H1 (cell line): ENCODE measurements around the gene ILF2. TPM values are rescaled to one million over a fixed set of nuclear protein-coding genes. Genes with fewer than 3 reads are reported as not detected.

Experiments used
- CTCF ChIA-PET: fragments of 300-600 bp; sonication (Branson Sonifier 250); formaldehyde crosslinking; loops from one replicate; lab custom pipeline; 2021; ENCODE audit not compliant: partially characterized antibody; lab: Charles Lee
- POLR2A ChIA-PET: fragments of 300-600 bp; sonication (Branson Sonifier 250); formaldehyde crosslinking; loops from one replicate; lab custom pipeline; 2021; ENCODE audit warnings: inconsistent platforms; ENCODE audit not compliant: partially characterized antibody; lab: Charles Lee
- DNase-seq, 2 experiments: peaks; one replicate each; pipeline versions ENCODE4 v3.0.0 to v3.0.0-alpha.2; 2010 to 2022; ENCODE audit warnings: low spot score in 2 of 2, low read depth in 1 of 2, mixed read lengths in 1 of 2
- FAIRE-seq: peaks from 2 replicates; lab custom pipeline; 2011; peaks lifted over from hg19 to GRCh38; lab: Jason Lieb, UNC
- H2AFZ ChIP-seq: 2 replicates; pipeline ENCODE4 v1.8.1; 2012; ENCODE audit warnings: low read length, inconsistent platforms
- H2AK5ac ChIP-seq: 2 replicates; pipeline ENCODE4 v1.6.1; 2013; ENCODE audit warnings: low read depth, low read length
- H2BK120ac ChIP-seq: replicated peaks from 2 replicates; pipeline ENCODE3; 2013; ENCODE audit warnings: low read depth, low read length, inconsistent platforms
- H2BK12ac ChIP-seq: 2 replicates; pipeline ENCODE4 v1.6.1; 2013; ENCODE audit warnings: low read depth, low read length
- H2BK15ac ChIP-seq: 2 replicates; pipeline ENCODE4 v1.6.1; 2013; ENCODE audit warnings: low read length
- H2BK20ac ChIP-seq: 2 replicates; pipeline ENCODE4 v1.6.1; 2013; ENCODE audit warnings: low read length
- H2BK5ac ChIP-seq: 2 replicates; pipeline ENCODE4 v1.6.1; 2013; ENCODE audit warnings: low read depth, low read length
- H3K14ac ChIP-seq: 2 replicates; pipeline ENCODE4 v1.6.1; 2013; ENCODE audit warnings: inconsistent platforms; ENCODE audit not compliant: insufficient read length
- H3K18ac ChIP-seq: 2 replicates; pipeline ENCODE4 v1.6.1; 2013; ENCODE audit warnings: low read length; ENCODE audit errors: extremely low read depth
- H3K23ac ChIP-seq: 2 replicates; pipeline ENCODE4 v1.6.1; 2013; ENCODE audit warnings: inconsistent platforms; ENCODE audit not compliant: insufficient read length
- H3K23me2 ChIP-seq: 2 replicates; pipeline ENCODE4 v1.6.1; 2013; ENCODE audit warnings: low read depth, low read length
- H3K27ac ChIP-seq: 2 replicates; pipeline ENCODE4 v1.6.1; 2011; ENCODE audit warnings: low read depth, low read length, inconsistent platforms
- H3K27me3 ChIP-seq, 4 experiments: replicated peaks in 1 of 4; 1 replicate in 1 of 4; 2 replicates in 3 of 4; pipeline versions ENCODE4 v1.6.1 to v1.8.1; 2011 to 2013; ENCODE audit warnings: low read length in 3 of 4, mild to moderate bottlenecking in 3 of 4, inconsistent platforms in 2 of 4, mixed read lengths in 2 of 4, moderate library complexity in 1 of 4; ENCODE audit not compliant: control insufficient read depth in 3 of 4, insufficient read depth in 3 of 4; ENCODE audit errors: extremely low read depth in 1 of 4
- H3K36me3 ChIP-seq, 4 experiments: 2 replicates each; pipeline versions ENCODE4 v1.6.1 to v1.8.1; 2011 to 2013; ENCODE audit warnings: mild to moderate bottlenecking in 4 of 4, low read length in 3 of 4, moderate library complexity in 2 of 4, control low read depth in 1 of 4, inconsistent platforms in 1 of 4; ENCODE audit not compliant: insufficient read depth in 4 of 4, control insufficient read depth in 2 of 4
- H3K4ac ChIP-seq: replicated peaks from 2 replicates; pipeline ENCODE3; 2013; ENCODE audit warnings: low read length, low read depth, mixed read lengths, inconsistent platforms; ENCODE audit not compliant: insufficient read length
- H3K4me1 ChIP-seq, 4 experiments: replicated peaks in 1 of 4; 1 replicate in 1 of 4; 2 replicates in 3 of 4; pipeline versions ENCODE4 v1.6.1 to v1.8.1; 2011 to 2013; ENCODE audit warnings: low read length in 3 of 4, inconsistent platforms in 2 of 4, mixed read lengths in 1 of 4; ENCODE audit not compliant: insufficient read depth in 4 of 4, control insufficient read depth in 3 of 4
- H3K4me2 ChIP-seq, 2 experiments: 2 replicates each; pipeline versions ENCODE4 v1.6.1 to v1.8.1; 2011 to 2013; ENCODE audit warnings: low read depth in 2 of 2, low read length in 2 of 2, control low read depth in 1 of 2, inconsistent platforms in 1 of 2, mild to moderate bottlenecking in 1 of 2; ENCODE audit not compliant: insufficient read depth in 1 of 2
- H3K4me3 ChIP-seq, 4 experiments: fragments of 200-600, 300-600 bp in 1 of 4; sonication (generic), shearing (Covaris generic), sonication (Bioruptor Twin) in 1 of 4; 2 replicates each; pipeline versions ENCODE4 v1.5.1 to v1.8.1; 2011 to 2016; ENCODE audit warnings: low read length in 4 of 4, low read depth in 3 of 4, control low read depth in 2 of 4, inconsistent platforms in 2 of 4, mild to moderate bottlenecking in 2 of 4, mixed read lengths in 1 of 4, moderate library complexity in 1 of 4; ENCODE audit not compliant: insufficient read depth in 2 of 4; ENCODE audit errors: extremely low read depth in 1 of 4
- H3K56ac ChIP-seq: replicated peaks from 2 replicates; pipeline ENCODE3; 2013; ENCODE audit warnings: low read depth, mild to moderate bottlenecking, mixed read lengths, low read length, inconsistent platforms; ENCODE audit not compliant: insufficient read length
- H3K79me1 ChIP-seq: 2 replicates; pipeline ENCODE4 v1.6.1; 2013; ENCODE audit warnings: low read depth, low read length, control low read depth
- H3K79me2 ChIP-seq, 2 experiments: 2 replicates each; pipeline versions ENCODE4 v1.6.1 to v1.8.1; 2012 to 2013; ENCODE audit warnings: low read length in 2 of 2, mild to moderate bottlenecking in 2 of 2, inconsistent platforms in 1 of 2; ENCODE audit not compliant: insufficient read depth in 2 of 2, control insufficient read depth in 1 of 2
- H3K9ac ChIP-seq, 4 experiments: replicated peaks in 1 of 4; 1 replicate in 1 of 4; 2 replicates in 3 of 4; pipeline versions ENCODE4 v1.6.1 to v1.8.1; 2011 to 2013; ENCODE audit warnings: low read depth in 3 of 4, low read length in 3 of 4, control low read depth in 2 of 4, mild to moderate bottlenecking in 2 of 4, moderate library complexity in 2 of 4, inconsistent platforms in 1 of 4; ENCODE audit errors: extremely low read depth in 1 of 4
- H3K9me3 ChIP-seq, 2 experiments: 2 replicates each; pipeline versions ENCODE4 v1.6.1 to v1.8.1; 2012 to 2013; ENCODE audit warnings: mild to moderate bottlenecking in 2 of 2, moderate library complexity in 2 of 2, control low read depth in 1 of 2, inconsistent platforms in 1 of 2, low read depth in 1 of 2, low read length in 1 of 2, mixed read lengths in 1 of 2; ENCODE audit not compliant: insufficient read depth in 2 of 2
- H4K20me1 ChIP-seq, 2 experiments: replicated peaks in 1 of 2; 2 replicates each; pipeline versions ENCODE3 to v1.8.1; 2011 to 2013; ENCODE audit warnings: inconsistent platforms in 2 of 2, low read length in 2 of 2, mild to moderate bottlenecking in 1 of 2; ENCODE audit not compliant: insufficient read depth in 2 of 2, control insufficient read depth in 1 of 2
- H4K5ac ChIP-seq: 2 replicates; pipeline ENCODE4 v1.6.1; 2013; ENCODE audit warnings: low read length, low read depth, mixed read lengths, inconsistent platforms; ENCODE audit not compliant: insufficient read length
- H4K8ac ChIP-seq: 2 replicates; pipeline ENCODE4 v1.8.0; 2013; ENCODE audit warnings: mild to moderate bottlenecking, moderate library complexity, low read length, inconsistent platforms; ENCODE audit not compliant: insufficient read depth; ENCODE audit errors: extremely low read depth
- H4K91ac ChIP-seq: replicated peaks from 2 replicates; pipeline ENCODE3; 2013; ENCODE audit warnings: low read length, mixed read lengths, inconsistent platforms; ENCODE audit not compliant: insufficient read length
- BRCA1 ChIP-seq: IDR thresholded peaks from 2 replicates; pipeline ENCODE4 v1.6.1; 2012; ENCODE audit warnings: low read depth, low read length, improper control_type of control experiment
- CBX5 ChIP-seq: fragments of 300-800, 300-1000 bp; sonication (generic); IDR thresholded peaks from 2 replicates; pipeline ENCODE4 v1.7.1; 2016; ENCODE audit warnings: antibody characterized with exemption, low read length, low read depth
- CEBPB ChIP-seq: IDR thresholded peaks from 2 replicates; pipeline ENCODE4 v1.6.1; 2012; ENCODE audit warnings: low read depth, low read length
- CREB1 ChIP-seq: IDR thresholded peaks from 2 replicates; pipeline ENCODE4 v1.6.1; 2012; ENCODE audit warnings: inconsistent platforms
- GTF2F1 ChIP-seq: IDR thresholded peaks from 2 replicates; pipeline ENCODE4 v1.6.1; 2012; ENCODE audit warnings: low read depth, low read length, improper control_type of control experiment, borderline replicate concordance
- MAX ChIP-seq: IDR thresholded peaks from 2 replicates; pipeline ENCODE4 v1.6.1; 2012; ENCODE audit warnings: inconsistent platforms
- NANOG ChIP-seq: IDR thresholded peaks from 2 replicates; pipeline ENCODE4 v1.6.1; 2011; ENCODE audit warnings: low read length, low read depth, mild to moderate bottlenecking, inconsistent platforms; ENCODE audit not compliant: insufficient read depth, poor library complexity, severe bottlenecking
- PHF8 ChIP-seq: fragments of 200-600 bp; sonication (generic); conservative IDR thresholded peaks from 2 replicates; pipeline ENCODE4 v1.7.1; 2012; ENCODE audit warnings: low read depth, mild to moderate bottlenecking, inconsistent platforms, low read length, moderate library complexity
- SP2 ChIP-seq: IDR thresholded peaks from 2 replicates; pipeline ENCODE4 v1.6.1; 2012; ENCODE audit warnings: mild to moderate bottlenecking, low read length, inconsistent platforms
- SRF ChIP-seq: IDR thresholded peaks from 2 replicates; pipeline ENCODE4 v1.6.1; 2011; ENCODE audit warnings: mild to moderate bottlenecking, low read depth, low read length, moderate library complexity
- WGBS, 2 experiments: shearing (Covaris generic) in 1 of 2; methylation state at CpG; one replicate each; pipeline versions ENCODE4 v1.1.6 to v1.1.7; 2013 to 2015; ENCODE audit warnings: low lambda C conversion rate in 2 of 2, mixed read lengths in 2 of 2, inconsistent platforms in 1 of 2, low coverage in 1 of 2, missing lambda C conversion rate in 1 of 2; ENCODE audit not compliant: insufficient replicate concordance in 2 of 2, insufficient coverage in 1 of 2, insufficient read length in 1 of 2; ENCODE audit errors: extremely low coverage in 1 of 2, missing lambda C conversion rate in 1 of 2; 5-methylcytosine and 5-hydroxymethylcytosine counted together
- polyA plus RNA-seq, 7 experiments: library from polyadenylated mRNA; depleted of rRNA in 3 of 7; stranded (reverse) in 5 of 7; unstranded in 2 of 7; fragments of >200 nt in 5 of 7; fragments of 200-250 nt in 2 of 7; gene quantifications; 1 replicate in 5 of 7; 2 replicates in 1 of 7; 4 replicates in 1 of 7; pipeline versions ENCODE4 v1.2.1 to v1.2.3, GENCODE V29; 2011 to 2013; ENCODE audit warnings: missing spikeins in 2 of 7, mixed read lengths in 2 of 7
- total RNA-seq: library from RNA; stranded (reverse); fragmentation: NEBNext Ultra II Directional; extraction: Animal tissue kit (Norgen Biotek cat#: 25700); gene quantifications from 2 replicates; pipeline ENCODE4 v1.2.1, GENCODE V29; 2021

Gene ILF2
- total and polyA plus RNA-seq, 2 of the 8 experiments (the other 6 are each of a cell fraction or from before 2014, with no cell fraction given), result 389 to 474 TPM

GRCh38 chr1:153633754-153634665 lies 36.8 kb downstream of the ILF2 start, which contains the start of gene CHTOP:
Gene CHTOP, plus strand, starts transcription at chr1:153634066. Its CDS starts 2,523 bp downstream, at chr1:153636589.
- H4K91ac ChIP-seq, result peak within 1 kb of the TSS; percentile 98
- H4K8ac ChIP-seq, result peak within 1 kb of the TSS; percentile 100; the same call in 1 of the 2 replicates
- H2AK5ac ChIP-seq, result peak within 1 kb of the TSS; percentile 77; the same call in 1 of the 2 replicates
- H3K4me2 ChIP-seq, result peak within 1 kb of the TSS; percentile 33 to 71
- no peaks in the 10 kb centered on the region for H3K27me3 ChIP-seq
- H2AFZ ChIP-seq, result peak within 1 kb of the TSS; percentile 30; the same call in 1 of the 2 replicates
- H3K79me1 ChIP-seq, result no peaks in the 10 kb centered on the region
- peaks cover 0 to 1% of the 10 kb centered on the region in 2 experiments for H4K20me1 ChIP-seq
- H3K27ac ChIP-seq, result peak within 1 kb of the TSS; percentile 100
- peak within 1 kb of the TSS; percentile 5 for H3K14ac ChIP-seq
- peak within 1 kb of the TSS; percentile 96 for H3K4ac ChIP-seq
- peak within 1 kb of the TSS; percentile 25 for H2BK120ac ChIP-seq
- FAIRE-seq (peak; percentile 36), DNase-seq (peak; percentile 98 to 100)
- H3K36me3 ChIP-seq, result peaks cover 21 to 32% (median 28%) of the 10 kb centered on the region in 4 experiments
- peaks cover 0 to 5% (median 5%) of the 10 kb centered on the region in 4 experiments; a peak in 5 of 7 replicates for H3K4me1 ChIP-seq
- H2BK5ac ChIP-seq, result peak within 1 kb of the TSS; percentile 98
- no peaks in the 10 kb centered on the region; the same call in 1 of the 2 replicates for H3K23me2 ChIP-seq
- peaks cover 0 to 39% of the 10 kb centered on the region in 2 experiments; a peak in 3 of 4 replicates for H3K79me2 ChIP-seq
- peak within 1 kb of the TSS; percentile 94 to 100 (median 100) for H3K9ac ChIP-seq
- peak within 1 kb of the TSS; percentile 73 to 100 (median 97) for H3K4me3 ChIP-seq
- H4K5ac ChIP-seq, result peak within 1 kb of the TSS; percentile 98
- peak within 1 kb of the TSS; percentile 96 for H3K56ac ChIP-seq
- no peaks in the 10 kb centered on the region for H3K9me3 ChIP-seq
- 2% methylated on average over 62 of the region's 65 CpGs; no CpG with 5 or more reads in 1 of the 2 experiments for WGBS, 2 experiments
- H3K23ac ChIP-seq, result no peak within 1 kb of the TSS
- peak within 1 kb of the TSS; percentile 73 for H3K18ac ChIP-seq
- peak within 1 kb of the TSS; percentile 77; the same call in 1 of the 2 replicates for H2BK12ac ChIP-seq
- H2BK20ac ChIP-seq, result no peak within 1 kb of the TSS
- peak within 1 kb of the TSS; percentile 100; the same call in 1 of the 2 replicates for H2BK15ac ChIP-seq
- ChIA-PET CTCF (interaction anchor here (0.8 to 2.9 kb wide), 18 partner anchors 7 to 279 kb away, joined by 3 to 13 read pairs (median 3); partner anchors contain the start of genes S100A13 and S100A6), POLR2A (interaction anchor here (0.7 to 15.6 kb wide), 51 partner anchors 8 to 586 kb away, joined by 3 to 261 read pairs (median 4); partner anchors contain the start of genes CRTC2, ILF2, INTS3 and S100A14)
- TF ChIP-seq CREB1, result peak; percentile 90
- peak; percentile 48 for TF ChIP-seq MAX
- TF ChIP-seq BRCA1, result no peak
- no peak for TF ChIP-seq NANOG
- TF ChIP-seq CEBPB, result peak; percentile 50; the same call in 1 of the 2 replicates
- no peak for TF ChIP-seq SRF
- TF ChIP-seq PHF8, result peak; percentile 98
- TF ChIP-seq CBX5, result no peak
- TF ChIP-seq SP2, result no peak
- TF ChIP-seq GTF2F1, result peak; percentile 42; the same call in 1 of the 2 replicates
